A549 (cell line): ENCODE measurements around the gene PTGFRN.

Experiments used
- EP300 ChIP-seq, 2 experiments: fragments of >200 bp; sonication (Bioruptor Twin); formaldehyde crosslinking; IDR thresholded peaks; 2 replicates in 1 of 2; 3 replicates in 1 of 2; pipeline ENCODE4 v1.6.1; 2016 to 2017
- HOXA7 ChIP-seq: fragments of 250-450 bp; sonication (Bioruptor Pico); IDR thresholded peaks from 2 replicates; pipeline ENCODE4 v1.5.0; 2020; ENCODE audit warnings: mild to moderate bottlenecking, moderate library complexity
- JUNB ChIP-seq: fragments of >200 bp; sonication (Bioruptor Twin); formaldehyde crosslinking; IDR thresholded peaks from 2 replicates; pipeline ENCODE4 v1.6.1; 2016
- KDM1A ChIP-seq: fragments of 200-600 bp; sonication (generic); IDR thresholded peaks from 2 replicates; pipeline ENCODE4 v1.6.1; 2016; ENCODE audit warnings: low read depth, mild to moderate bottlenecking
- PHF8 ChIP-seq: fragments of 200-600 bp; sonication (generic); IDR thresholded peaks from 2 replicates; pipeline ENCODE4 v1.6.1; 2016; ENCODE audit warnings: low read depth, mild to moderate bottlenecking, antibody characterized with exemption, moderate library complexity, borderline replicate concordance
- POLR2A ChIP-seq: IDR thresholded peaks from 2 replicates; pipeline ENCODE4 v1.6.1; 2012; ENCODE audit warnings: mild to moderate bottlenecking, low read length
- TF ChIP-seq, protein P1 (sequence below): fragments of >200 bp; sonication (Bioruptor Twin); formaldehyde crosslinking; IDR thresholded peaks from 3 replicates; pipeline ENCODE4 v1.5.1; 2016
- TF ChIP-seq, protein P2 (sequence below): IDR thresholded peaks from 2 replicates; pipeline ENCODE4 v1.6.1; 2012
- TF ChIP-seq, protein P3 (sequence below): fragments of >200 bp; sonication (Bioruptor Twin); formaldehyde crosslinking; IDR thresholded peaks from 2 replicates; pipeline ENCODE4 v1.6.1; 2016
- TF ChIP-seq, protein P4 (sequence below): IDR thresholded peaks from 2 replicates; pipeline ENCODE4 v1.6.1; 2012

DNA sequence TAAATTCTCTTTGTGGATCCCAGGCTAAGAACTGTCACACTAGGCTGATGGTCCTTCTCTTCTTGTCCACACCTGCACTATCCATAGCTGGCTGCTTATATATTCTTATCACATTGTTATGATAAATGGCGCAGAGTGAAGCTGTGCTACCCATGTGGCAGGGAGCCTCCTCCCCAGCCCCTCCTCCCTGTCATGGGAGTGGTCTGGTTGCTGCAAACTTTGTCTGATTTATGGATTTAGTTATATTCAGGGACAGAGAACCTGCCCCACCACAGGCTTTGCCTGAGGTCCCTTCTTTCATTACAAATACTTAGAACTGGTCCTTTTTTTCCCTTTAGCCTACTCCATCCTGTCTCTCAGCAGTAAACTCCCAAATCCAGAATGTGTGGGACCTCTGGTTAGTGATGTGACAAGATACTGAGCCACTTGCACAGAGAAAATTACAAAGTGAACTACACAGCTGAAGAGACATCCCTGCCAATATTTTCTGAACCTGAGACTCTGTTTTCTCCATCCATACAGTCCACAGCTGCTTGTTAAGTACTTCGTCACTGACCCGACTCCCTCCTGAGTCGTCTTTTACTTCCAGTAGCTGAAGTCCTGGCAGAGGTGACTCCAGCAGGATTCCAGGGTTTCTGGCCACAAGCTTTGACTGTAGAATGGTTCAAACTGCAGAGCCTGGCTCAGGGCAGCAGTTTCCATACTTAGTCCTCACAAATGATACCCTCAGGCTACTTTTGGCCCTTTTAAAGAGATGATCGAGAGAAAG lies 37.6 kb downstream of the PTGFRN start:
- TF ChIP-seq JUNB (no peak), HOXA7 (no peak), POLR2A (no peak), PHF8 (no peak), KDM1A (no peak), EP300 (IDR thresholded peaks at IDR 0.05) (no peak)
- TF ChIP-seq, protein P1, sequence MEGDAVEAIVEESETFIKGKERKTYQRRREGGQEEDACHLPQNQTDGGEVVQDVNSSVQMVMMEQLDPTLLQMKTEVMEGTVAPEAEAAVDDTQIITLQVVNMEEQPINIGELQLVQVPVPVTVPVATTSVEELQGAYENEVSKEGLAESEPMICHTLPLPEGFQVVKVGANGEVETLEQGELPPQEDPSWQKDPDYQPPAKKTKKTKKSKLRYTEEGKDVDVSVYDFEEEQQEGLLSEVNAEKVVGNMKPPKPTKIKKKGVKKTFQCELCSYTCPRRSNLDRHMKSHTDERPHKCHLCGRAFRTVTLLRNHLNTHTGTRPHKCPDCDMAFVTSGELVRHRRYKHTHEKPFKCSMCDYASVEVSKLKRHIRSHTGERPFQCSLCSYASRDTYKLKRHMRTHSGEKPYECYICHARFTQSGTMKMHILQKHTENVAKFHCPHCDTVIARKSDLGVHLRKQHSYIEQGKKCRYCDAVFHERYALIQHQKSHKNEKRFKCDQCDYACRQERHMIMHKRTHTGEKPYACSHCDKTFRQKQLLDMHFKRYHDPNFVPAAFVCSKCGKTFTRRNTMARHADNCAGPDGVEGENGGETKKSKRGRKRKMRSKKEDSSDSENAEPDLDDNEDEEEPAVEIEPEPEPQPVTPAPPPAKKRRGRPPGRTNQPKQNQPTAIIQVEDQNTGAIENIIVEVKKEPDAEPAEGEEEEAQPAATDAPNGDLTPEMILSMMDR = no peak
- TF ChIP-seq, protein P2, sequence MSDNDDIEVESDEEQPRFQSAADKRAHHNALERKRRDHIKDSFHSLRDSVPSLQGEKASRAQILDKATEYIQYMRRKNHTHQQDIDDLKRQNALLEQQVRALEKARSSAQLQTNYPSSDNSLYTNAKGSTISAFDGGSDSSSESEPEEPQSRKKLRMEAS = no peak
- TF ChIP-seq, protein P3, sequence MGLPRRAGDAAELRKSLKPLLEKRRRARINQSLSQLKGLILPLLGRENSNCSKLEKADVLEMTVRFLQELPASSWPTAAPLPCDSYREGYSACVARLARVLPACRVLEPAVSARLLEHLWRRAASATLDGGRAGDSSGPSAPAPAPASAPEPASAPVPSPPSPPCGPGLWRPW = no peak
- TF ChIP-seq, protein P4, sequence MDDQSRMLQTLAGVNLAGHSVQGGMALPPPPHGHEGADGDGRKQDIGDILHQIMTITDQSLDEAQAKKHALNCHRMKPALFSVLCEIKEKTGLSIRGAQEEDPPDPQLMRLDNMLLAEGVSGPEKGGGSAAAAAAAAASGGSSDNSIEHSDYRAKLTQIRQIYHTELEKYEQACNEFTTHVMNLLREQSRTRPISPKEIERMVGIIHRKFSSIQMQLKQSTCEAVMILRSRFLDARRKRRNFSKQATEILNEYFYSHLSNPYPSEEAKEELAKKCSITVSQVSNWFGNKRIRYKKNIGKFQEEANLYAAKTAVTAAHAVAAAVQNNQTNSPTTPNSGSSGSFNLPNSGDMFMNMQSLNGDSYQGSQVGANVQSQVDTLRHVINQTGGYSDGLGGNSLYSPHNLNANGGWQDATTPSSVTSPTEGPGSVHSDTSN = no peak
